Mucosa of rectum (tissue), 2 donors: Measurements from ENCODE around the gene FILIP1.

Experiments used
- H3K27ac ChIP-seq, 2 donors: one replicate each; pipeline ENCODE4 v1.7.0; 2013; ENCODE audit warnings: inconsistent platforms in 2 of 2, low read depth in 2 of 2, low read length in 2 of 2
- H3K27me3 ChIP-seq, 2 donors: one replicate each; pipeline ENCODE4 v1.7.0; 2013; ENCODE audit warnings: low read length in 2 of 2; ENCODE audit not compliant: control insufficient read depth in 2 of 2, insufficient read depth in 2 of 2
- H3K36me3 ChIP-seq, 2 donors: one replicate each; pipeline ENCODE4 v1.7.0; 2013; ENCODE audit warnings: low read length in 2 of 2; ENCODE audit not compliant: control insufficient read depth in 2 of 2, insufficient read depth in 2 of 2
- H3K4me1 ChIP-seq, 2 donors: one replicate each; pipeline ENCODE4 v1.7.0; 2013; ENCODE audit warnings: low read length in 2 of 2, mild to moderate bottlenecking in 1 of 2; ENCODE audit not compliant: control insufficient read depth in 2 of 2, insufficient read depth in 2 of 2
- H3K4me3 ChIP-seq, 2 donors: one replicate each; pipeline ENCODE4 v1.7.0; 2013; ENCODE audit warnings: low read length in 2 of 2
- H3K9ac ChIP-seq, 2 donors: one replicate each; pipeline ENCODE4 v1.7.0; 2013; ENCODE audit warnings: low read length in 2 of 2, low read depth in 1 of 2, mild to moderate bottlenecking in 1 of 2
- H3K9me3 ChIP-seq, 2 donors: one replicate each; pipeline ENCODE4 v1.7.0; 2013; ENCODE audit warnings: low read length in 2 of 2; ENCODE audit not compliant: control insufficient read depth in 2 of 2
- donor health status: healthy.
- donor health status: Normal muscosa, but diverticular disease.

Gene FILIP1

DNA sequence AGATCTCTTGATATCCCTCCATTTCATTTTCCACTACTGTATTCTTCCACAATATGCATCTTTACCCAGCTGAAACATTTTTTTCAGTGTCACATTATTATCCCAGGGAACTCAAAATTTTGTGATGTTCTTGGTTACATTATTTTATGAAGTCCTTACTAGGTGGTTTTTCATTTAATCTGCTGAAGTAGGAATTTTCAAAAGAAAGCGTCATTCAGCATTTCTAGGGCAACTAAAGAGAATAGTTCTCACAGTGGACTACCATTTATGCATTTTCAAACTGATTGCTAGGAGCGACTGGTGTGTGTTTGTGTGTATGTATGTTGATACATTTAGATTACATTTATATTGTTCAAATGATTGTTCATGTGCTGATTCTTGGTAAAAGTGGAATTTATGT, 206.6 kb downstream of the FILIP1 start:
- Histone ChIP-seq H3K9me3 (no peaks in the 10 kb centered on the region), H3K4me1 (peaks cover 2 to 6% of the 10 kb centered on the region in 2 donors), H3K27ac (no peak overlapping the region), H3K9ac (no peak overlapping the region), H3K4me3 (no peak overlapping the region), H3K36me3 (no peaks in the 10 kb centered on the region), H3K27me3 (no peaks in the 10 kb centered on the region)

DNA sequence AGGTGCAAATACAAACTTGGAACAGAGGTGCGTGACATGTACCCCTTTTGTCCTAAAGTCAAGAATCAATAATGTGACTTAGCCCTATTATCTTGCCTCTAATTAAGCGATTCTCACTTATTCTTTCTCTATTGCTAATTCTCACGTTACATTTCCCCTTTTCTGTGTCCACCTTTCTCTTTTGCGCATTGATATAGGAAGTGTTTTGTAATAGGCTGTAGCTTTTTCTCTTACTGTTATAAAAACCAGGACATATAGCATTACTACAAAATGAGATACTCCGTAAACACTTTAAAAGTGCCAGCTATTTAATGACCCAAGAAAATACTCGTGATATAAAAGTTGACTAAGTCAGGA, 208.3 kb downstream of the FILIP1 start:
- Histone ChIP-seq H3K4me3 (peak overlapping the region; percentile 88 to 99), H3K9me3 (no peaks in the 10 kb centered on the region), H3K4me1 (peaks cover 3 to 6% of the 10 kb centered on the region in 2 donors), H3K27me3 (no peaks in the 10 kb centered on the region), H3K27ac (peak overlapping the region; percentile 83 to 87), H3K36me3 (no peaks in the 10 kb centered on the region), H3K9ac (peak overlapping the region; percentile 80 to 88)

DNA sequence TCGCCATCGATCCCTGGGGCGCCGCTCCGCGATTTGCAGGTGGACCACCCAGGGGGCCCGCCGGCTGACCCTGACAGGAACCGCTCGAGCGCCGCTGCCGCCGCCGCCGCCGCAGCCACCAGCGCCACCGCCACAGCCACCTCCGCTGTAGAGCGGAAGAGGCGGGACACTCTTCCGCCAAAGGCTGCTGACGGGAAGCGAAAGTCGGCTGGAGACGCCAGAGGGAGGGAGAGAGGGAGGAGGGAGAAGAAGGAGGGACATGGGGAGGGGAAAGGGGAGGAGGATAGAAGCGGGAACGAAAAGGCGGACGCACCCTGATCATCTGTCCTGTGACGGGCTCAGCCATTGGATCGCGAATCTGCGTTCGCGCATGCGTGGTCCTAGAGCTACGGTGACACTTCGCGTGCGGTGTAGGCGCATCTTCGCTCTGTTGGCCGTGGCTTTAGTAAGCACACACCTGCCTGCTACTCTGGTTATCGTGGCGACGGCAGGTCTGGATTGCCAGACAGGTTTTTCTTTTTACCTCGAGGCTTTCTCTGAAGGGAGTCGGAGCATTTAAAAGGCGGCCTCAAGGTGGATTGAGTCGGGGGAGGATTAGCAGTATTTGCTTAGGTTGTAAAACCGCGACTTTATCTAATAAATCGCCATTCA, 208.8 kb downstream of the FILIP1 start, which contains the start of gene TMEM30A:
TSS of gene TMEM30A (minus strand) at position 161 of the 651 bp plus-strand sequence. CDS start at position 7, 154 bp downstream.
- Histone ChIP-seq H3K27me3 (no peaks in the 10 kb centered on the region), H3K4me3 (peak within 1 kb of the TSS; percentile 88 to 99), H3K4me1 (peaks cover 3 to 6% of the 10 kb centered on the region in 2 donors), H3K9me3 (no peaks in the 10 kb centered on the region), H3K36me3 (no peaks in the 10 kb centered on the region), H3K9ac (peak within 1 kb of the TSS; percentile 95), H3K27ac (peak within 1 kb of the TSS; percentile 83 to 87)

DNA sequence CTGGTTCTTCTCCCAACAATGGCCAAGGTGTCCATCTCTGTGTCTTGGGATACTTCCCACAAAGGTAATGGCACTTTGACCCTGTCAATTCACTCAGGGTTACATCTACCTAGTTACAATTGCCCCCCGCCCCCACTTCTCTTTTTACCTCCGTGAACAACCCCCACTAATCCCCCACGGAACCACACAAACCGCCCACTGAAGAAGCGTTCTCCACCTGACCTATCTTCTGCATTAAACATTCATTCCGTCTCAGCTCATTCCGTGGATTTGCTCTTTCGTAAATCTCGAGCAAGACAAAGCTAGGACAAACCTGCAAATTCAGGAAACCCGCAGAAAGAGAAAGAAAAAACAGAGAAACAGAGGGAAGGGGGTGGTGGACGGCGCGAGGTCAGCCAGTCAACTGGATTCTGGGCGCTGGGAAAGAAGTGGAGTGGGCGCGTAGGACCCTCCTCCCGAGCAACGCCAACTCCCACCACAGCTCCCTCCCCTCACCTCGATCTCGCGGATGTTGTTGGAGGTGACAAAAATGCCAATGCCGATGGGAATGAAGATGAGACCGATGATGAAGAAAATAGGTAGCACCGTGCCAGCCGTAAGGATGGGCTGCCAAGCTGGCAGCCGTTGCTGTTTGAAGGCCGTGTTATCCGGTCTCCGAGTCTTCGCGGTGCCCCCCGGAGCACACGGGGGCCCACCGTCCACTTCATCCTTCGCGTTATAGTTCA, 209.5 kb downstream of the FILIP1 start:
- Histone ChIP-seq H3K36me3 (no peaks in the 10 kb centered on the region), H3K4me1 (peaks cover 3 to 6% of the 10 kb centered on the region in 2 donors), H3K9me3 (no peaks in the 10 kb centered on the region), H3K4me3 (peak overlapping the region; percentile 88 to 99), H3K9ac (peak overlapping the region; percentile 95), H3K27ac (peak overlapping the region; percentile 83 to 87), H3K27me3 (no peaks in the 10 kb centered on the region)

DNA sequence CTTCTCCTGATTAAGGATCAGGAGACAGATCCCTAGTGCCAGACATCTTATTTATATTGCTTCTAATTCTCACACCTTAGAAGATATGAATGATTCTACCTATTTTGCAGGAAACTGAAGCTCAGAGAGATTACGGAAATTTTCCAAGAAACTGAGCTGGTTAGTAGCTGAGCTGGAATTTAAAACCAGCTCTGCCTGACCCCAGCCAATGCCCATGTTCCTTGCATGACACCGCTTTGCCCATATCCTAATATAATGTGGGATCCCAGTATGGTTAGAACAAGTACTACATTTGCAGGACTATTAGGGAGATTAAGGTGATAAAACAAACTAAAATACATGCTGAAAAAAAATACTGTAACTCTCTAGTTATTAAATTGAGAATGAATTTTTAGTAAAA, 210.9 kb downstream of the FILIP1 start:
- Histone ChIP-seq H3K27ac (no peak overlapping the region), H3K9me3 (no peaks in the 10 kb centered on the region), H3K4me3 (peak overlapping the region in 1 of 2 donors; percentile 88), H3K4me1 (peaks cover 3 to 6% of the 10 kb centered on the region in 2 donors), H3K36me3 (no peaks in the 10 kb centered on the region), H3K9ac (no peak overlapping the region), H3K27me3 (no peaks in the 10 kb centered on the region)

DNA sequence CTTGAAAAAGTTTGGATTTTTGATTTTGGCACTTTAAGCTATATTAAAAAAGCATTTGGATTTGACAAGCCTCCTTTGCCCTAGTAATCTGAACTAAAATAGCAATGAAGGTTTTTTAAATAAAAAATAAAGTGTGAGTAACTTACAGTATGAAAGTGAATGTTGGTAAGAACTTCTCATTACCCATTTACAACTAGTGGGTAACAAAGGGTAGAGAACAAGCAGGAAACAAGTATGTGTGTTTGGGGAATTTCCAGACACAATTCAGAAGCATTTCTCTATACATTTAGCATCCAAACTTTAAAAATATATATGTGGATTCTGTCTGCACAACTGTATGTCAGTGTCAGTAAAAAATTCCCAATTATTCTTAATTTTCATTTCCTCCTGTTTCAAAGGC, 211.9 kb downstream of the FILIP1 start:
- no peaks in the 10 kb centered on the region for H3K36me3 ChIP-seq
- peaks cover 3 to 6% of the 10 kb centered on the region in 2 donors for H3K4me1 ChIP-seq
- H3K9ac ChIP-seq = no peak overlapping the region
- no peaks in the 10 kb centered on the region for H3K9me3 ChIP-seq
- no peak overlapping the region for H3K4me3 ChIP-seq
- H3K27me3 ChIP-seq = no peaks in the 10 kb centered on the region
- no peak overlapping the region for H3K27ac ChIP-seq

DNA sequence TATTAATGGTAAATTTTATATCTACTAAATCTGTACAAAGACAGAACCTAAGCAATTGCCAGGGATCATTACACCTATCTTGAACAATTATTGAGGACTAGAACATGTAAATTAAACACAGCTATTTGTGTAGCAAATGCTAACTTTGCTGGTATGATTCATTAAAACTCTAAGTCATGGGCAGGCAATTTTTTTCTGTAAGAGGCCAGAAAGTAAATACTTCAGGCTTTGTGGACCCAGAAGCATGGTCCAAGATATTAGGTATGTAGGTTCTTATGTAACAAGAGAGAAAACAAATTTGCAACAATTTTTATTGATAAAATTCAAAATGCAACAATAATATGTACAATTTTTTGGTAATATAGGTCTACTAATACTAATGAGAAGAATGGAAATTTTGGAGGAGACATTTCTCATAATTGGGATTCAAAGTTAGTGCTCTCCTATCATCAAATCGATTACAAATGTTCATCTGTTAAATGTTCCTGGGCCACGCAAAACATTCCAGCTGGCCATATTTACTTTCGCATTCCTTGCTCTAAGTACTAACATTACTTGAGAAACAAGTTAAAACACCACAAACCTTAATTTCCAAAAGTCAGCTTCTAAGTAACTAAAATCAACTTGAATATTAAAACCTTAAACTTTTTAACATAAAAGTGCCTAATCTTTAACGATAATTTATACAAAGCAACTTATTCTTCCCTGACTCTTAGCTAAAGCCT, 213.3 kb downstream of the FILIP1 start:
- H3K4me3 ChIP-seq = no peak overlapping the region
- H3K9ac ChIP-seq = no peak overlapping the region
- H3K9me3 ChIP-seq = no peaks in the 10 kb centered on the region
- no peak overlapping the region for H3K27ac ChIP-seq
- H3K27me3 ChIP-seq = no peaks in the 10 kb centered on the region
- peaks cover 2 to 3% of the 10 kb centered on the region in 2 donors for H3K4me1 ChIP-seq
- no peaks in the 10 kb centered on the region for H3K36me3 ChIP-seq

DNA sequence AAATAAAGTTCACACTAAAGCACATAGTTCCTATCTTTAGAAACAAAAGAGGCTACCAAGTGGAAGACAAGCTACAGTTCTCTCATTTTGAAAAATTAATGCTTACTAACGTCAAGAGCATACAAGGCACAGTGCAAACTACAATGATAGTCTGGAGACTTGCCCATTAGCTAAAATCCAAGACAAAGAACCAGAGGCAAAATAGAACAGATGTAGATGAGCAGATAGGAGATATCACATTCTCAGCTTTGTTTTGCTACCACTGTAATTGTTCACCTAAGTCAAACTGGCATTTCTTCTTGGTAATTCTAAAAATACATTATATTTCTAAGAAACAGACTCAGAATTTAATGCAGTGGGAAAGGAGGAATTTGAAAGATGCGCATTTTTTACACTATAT, 214.2 kb downstream of the FILIP1 start:
- Histone ChIP-seq H3K4me1 (peaks cover 0 to 3% of the 10 kb centered on the region in 2 donors), H3K27me3 (no peaks in the 10 kb centered on the region), H3K9ac (no peak overlapping the region), H3K36me3 (no peaks in the 10 kb centered on the region), H3K27ac (no peak overlapping the region), H3K4me3 (no peak overlapping the region), H3K9me3 (no peaks in the 10 kb centered on the region)

DNA sequence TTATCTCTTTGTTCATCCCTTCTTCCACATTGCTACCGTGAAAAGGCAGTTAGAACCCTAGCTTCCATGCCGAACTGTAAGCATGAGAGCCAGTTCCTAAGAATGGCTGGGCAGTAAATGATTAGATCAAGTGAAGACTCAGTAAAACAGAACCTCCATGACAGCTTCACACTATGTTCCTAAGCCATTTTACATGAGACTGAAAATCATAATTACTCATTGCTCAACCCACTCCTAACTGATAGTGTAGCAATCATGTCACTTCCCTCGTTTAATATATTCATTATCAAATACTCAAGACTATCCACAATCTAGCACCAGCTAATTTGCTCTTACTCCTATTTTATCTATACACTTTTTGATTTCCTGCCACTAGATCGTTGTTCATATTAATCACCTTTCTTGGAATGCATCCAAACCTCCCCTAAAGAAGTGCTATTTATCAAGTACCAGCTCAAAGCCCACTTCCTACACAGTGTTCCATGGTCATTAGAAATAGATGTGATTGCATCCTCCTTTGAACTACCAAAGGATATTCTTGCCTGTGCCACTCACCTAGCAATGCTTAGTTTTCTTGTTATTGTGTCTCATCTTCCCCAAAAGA, 215.0 kb downstream of the FILIP1 start:
- peaks cover 0 to 3% of the 10 kb centered on the region in 2 donors for H3K4me1 ChIP-seq

DNA sequence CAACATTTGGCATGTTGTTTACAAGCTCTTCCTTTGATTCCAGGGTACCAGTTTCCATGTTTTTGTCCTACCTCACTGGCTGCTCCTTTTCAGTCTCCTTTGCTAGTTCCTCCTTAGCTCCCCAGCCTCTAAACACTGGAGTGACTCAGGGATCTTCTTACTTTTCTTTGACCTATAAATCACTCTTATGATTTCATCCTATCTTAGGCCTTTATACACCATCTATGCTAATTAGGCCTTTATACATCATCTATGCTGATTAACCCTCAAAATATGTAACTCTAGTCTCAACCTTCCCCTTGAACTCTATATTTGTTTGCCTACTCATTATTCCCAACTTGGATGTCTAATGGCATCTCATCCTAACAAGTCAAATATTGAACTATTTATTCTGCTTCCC, 218.5 kb downstream of the FILIP1 start:
- Histone ChIP-seq H3K4me1 (no peaks in the 10 kb centered on the region), H3K27me3 (no peaks in the 10 kb centered on the region), H3K27ac (no peak overlapping the region), H3K9me3 (peaks cover 0 to 3% of the 10 kb centered on the region in 2 donors), H3K4me3 (no peak overlapping the region), H3K36me3 (peaks cover 6 to 10% of the 10 kb centered on the region in 2 donors), H3K9ac (no peak overlapping the region)

More for the DNA sequence above, 215.0 kb downstream of the FILIP1 start:
- H3K27me3 ChIP-seq = no peaks in the 10 kb centered on the region
- H3K9me3 ChIP-seq = no peaks in the 10 kb centered on the region
- no peak overlapping the region for H3K27ac ChIP-seq
- H3K36me3 ChIP-seq = no peaks in the 10 kb centered on the region
- H3K9ac ChIP-seq = no peak overlapping the region
- no peak overlapping the region for H3K4me3 ChIP-seq
